HPDE6-E6E7 (cell line): Measurements from ENCODE around the gene PTPRK.

Experiments
- DNase-seq: peaks from one replicate; pipeline ENCODE4 v3.0.0; 2011; ENCODE audit warnings: missing footprints; ENCODE audit errors: extremely low spot score

Gene PTPRK

DNA sequence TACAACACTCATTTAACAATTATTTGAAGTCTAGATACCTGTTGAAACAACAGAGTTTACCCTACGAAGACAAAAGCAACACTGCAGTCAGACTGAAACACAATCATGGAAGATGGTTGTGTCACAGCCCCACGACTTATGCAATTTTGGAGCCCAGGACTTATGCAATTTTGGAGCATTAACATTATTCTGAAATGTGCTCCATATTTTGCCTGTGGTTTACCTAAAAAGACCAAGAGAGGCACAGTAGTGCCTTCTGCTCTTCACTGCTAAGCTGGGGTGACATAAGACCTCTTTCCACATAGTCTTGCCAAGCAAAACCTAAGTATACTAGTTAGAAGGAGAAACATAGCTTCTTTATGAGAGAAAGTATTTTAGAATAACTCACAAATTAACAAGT, 216.5 kb downstream of the PTPRK start:
- DNase-seq, result no peak

DNA sequence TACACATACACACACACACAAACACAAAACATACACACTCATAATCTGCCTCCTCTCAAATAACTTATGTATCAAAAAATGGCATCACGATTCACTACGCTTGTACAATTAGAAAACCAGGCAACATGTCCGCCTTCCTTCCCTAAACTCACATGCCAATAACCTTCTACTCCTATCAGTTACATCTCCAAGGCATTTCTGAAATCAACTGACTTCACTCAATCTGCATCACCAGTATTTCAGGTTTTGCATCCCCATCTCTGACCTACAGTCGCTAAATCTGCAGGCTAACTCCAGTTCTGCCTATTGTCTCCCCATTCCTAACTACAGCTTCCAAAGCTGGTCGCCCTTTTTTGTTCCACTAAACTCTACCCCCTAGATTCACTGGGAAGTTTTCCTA, 217.5 kb downstream of the PTPRK start:
- DNase-seq, result no peak

DNA sequence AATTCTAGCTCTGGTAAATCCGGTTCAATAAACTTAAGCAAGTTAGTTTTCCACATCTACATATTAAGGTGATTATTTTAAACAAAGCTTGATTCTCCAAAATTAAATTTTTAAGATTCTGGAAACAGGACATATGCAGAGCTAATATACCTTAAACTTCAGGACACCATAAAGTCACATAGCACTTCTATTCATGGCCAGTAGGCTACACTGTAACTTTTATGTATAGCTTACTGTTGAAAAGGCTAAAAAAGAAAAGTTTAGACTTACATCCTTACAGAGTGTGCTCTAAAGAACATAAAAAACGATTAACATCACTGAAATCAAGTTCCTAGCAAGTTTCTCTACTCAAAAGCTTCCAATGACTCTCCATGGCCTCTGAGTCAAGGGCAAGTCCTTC, 224.7 kb downstream of the PTPRK start:
- DNase-seq, result no peak

- DNase-seq, result no peak
Observed at GRCh38 chr6:128290221-128290620, 230.2 kb downstream of the PTPRK start.

- no peak for DNase-seq
Observed at GRCh38 chr6:128284128-128284527, 236.3 kb downstream of the PTPRK start.

DNA sequence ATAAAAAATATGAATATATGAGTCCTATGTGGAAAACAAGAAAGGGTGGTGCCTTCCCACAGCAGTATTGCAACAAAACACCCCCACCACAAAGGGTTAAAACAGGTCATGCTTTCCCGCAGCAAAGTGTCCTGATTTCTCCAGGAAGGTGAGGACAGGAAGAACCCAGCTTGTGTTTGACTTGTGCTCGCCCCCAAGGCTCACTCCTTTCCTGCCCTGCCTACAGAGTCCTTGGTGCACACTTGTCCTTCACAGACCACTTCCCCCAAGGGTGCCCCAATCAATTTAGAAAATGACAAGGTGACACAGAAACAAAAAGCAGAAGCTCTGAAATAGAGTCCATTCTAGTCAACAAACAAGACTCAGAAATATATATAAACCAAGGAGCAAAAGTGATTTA, 237.4 kb downstream of the PTPRK start:
- DNase-seq, result no peak

GRCh38 chr6:128280960-128281359, 239.4 kb downstream of the PTPRK start:
- DNase-seq, result no peak

GRCh38 chr6:128280066-128280465, 240.3 kb downstream of the PTPRK start:
- no peak for DNase-seq

DNA sequence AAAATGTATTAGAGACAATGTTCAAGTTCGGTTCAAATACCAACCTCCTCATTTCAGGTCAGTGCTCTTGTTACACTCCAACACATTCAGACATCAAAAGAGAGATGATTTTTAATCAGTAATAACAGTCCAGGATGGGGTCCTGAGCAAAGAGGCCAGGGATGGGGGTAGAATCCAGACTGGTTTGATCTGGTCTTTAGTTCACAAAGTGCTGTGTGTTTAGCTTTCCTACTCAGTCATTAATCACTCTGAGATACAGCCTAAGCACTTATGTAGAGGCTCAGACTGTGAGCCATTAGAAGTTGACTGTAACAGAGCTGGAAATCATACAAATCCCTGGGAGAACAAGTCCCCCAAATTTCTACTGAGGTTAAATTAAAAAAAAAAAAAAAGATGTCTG, 241.6 kb downstream of the PTPRK start:
- DNase-seq, result no peak

DNA sequence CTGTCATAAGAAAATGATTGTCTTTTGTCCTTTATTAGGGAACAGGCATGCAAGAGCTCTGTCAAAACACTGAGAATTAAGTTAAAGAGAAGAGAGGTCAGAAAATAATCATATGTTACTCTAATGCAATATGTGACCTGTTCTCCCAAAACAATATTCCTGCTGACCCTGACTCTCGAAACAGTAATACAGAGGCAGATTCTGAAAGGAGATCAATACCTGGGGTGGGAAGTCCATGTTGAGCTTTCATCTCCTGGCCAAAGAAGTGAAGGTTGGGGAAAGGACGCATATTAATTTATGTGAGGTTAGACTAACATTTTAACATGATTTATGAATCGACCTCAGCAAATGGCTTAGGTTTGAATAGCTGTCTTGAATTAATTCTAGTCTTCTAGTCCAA, 243.0 kb downstream of the PTPRK start:
- DNase-seq, result no peak

DNA sequence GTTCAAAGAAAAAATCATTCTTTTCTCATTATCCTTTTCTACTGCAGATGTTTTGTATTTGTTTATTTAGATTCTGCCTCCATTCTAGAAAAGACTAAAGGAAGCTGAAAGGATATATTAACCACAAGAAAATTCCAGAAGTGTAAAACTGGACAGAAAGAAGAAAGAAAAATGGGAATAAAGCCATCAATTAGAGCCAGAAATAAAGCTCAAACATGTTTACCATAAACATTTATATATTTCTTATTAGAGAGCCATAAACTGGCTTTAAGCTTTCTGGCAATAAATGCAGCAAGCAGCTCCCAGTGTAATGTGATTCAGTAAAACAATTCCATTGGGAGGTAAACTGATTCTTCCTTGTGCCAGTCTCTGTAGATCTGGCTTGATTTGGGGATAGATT, 244.1 kb downstream of the PTPRK start:
- DNase-seq, result no peak

DNA sequence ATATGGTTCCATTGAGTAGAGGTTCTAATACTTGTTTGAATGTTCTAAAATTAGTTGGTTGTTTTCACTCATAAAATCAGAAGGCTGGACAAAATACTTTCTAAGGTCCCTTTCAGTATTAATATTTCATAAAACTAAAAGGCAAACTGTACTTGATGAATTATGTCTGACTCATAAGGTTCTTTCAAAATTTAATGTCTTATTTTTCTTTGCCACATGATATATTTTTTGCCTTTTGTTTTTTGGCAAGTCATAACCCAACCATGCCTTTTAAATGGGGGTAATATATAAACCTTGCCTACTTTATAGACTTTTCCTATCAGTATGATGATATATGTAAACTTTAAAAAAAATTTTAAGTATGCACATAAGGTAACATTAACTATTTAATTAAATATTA, 244.7 kb downstream of the PTPRK start:
- no peak for DNase-seq

DNA sequence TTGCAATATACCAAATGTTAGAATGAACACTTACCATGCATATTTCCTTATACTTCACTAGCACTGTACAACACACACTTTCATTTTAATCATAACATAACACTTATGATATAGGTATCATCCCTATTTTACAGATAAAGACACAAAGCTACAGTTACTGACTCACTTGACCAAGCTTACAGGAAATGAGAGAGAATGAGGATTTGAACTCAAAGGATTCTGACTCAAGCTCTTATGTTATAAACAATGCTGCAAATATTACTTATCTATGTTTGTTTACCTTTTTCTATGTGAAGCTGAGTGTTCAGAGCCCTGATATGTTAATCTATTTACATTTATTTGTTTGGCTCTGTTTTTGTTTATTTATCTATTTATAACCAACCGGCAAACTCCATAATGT, 245.4 kb downstream of the PTPRK start:
- DNase-seq, result no peak

DNA sequence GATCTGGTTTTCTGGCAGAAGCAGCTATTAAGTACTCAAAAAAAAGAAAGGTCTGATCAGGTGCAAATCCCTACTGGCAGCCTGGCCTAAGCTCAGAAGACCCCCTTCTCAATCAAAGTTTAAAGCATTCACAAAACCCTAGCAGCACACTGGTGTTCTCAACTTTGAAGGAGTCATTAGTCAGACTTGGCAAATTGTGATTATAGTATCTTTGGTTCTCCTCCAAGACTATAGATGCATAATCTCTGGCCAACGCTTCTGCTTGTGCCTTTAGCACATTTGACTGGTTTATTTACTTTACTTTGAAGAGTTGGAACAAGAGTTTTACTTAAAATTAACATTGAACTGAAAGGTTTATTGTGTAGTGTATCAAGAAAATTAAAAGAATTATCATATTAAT, 248.9 kb downstream of the PTPRK start:
- no peak for DNase-seq

DNA sequence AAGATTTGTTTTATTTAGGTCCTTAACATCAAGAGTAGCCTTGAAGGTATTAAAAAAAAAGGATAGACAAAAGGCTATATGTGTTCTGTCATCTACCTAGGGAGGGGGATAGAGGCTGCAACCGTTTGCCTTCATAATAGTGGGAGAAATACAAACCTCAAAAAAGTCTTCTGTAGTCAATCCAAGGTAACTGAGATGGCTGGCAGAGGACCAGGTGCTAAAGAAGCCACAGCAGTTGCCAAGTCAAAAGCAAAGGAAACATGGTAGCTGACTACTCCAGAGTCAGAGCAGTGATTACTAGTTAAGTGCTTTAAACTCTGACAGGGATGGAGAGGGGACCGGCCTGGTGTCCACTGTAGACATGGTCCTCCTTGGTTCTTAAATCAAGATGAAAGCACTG, 249.4 kb downstream of the PTPRK start:
- DNase-seq, result no peak

DNA sequence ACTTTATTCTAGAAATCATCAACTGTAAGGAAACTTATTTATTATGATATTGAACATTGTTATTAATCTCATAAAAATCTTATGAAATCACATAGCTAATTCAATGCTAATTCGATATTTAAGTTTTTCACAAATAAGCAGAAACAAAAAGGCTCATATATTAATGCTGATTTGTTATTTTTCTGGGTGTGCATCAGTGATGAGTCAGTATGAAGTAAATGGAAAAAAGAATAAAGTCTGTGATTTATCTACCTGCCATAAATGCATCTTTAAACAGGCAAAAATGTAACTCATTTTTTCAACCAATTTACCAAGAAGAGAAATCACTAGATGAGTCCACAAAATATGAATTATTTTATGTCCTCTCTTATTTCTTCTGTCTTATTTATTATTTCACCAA, 253.5 kb downstream of the PTPRK start:
- no peak for DNase-seq

- DNase-seq, result no peak
Observed at GRCh38 chr6:128265706-128266105, 254.7 kb downstream of the PTPRK start.

- no peak for DNase-seq
Observed at GRCh38 chr6:128259730-128260685, 260.4 kb downstream of the PTPRK start.

GRCh38 chr6:128259029-128259724, 261.2 kb downstream of the PTPRK start:
- no peak for DNase-seq

DNA sequence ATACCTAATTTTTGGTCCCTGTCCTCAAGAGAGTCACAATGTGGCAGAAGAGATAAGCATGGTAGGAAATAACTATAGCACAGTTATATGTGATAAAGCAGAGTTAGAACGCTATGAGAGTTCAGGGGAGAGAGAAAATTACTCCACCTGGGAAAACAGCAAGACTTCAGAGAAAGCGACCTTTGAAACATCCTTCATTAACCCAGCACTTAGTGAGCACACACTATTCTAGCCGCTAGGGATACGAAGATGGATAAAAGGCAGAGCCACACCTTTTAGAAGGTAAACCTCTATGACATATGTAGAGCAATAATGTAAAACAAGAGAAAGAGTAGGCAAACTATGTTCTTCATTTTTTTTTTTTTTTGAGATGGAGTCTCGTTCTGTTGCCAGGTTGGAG, 264.3 kb downstream of the PTPRK start:
- no peak for DNase-seq

GRCh38 chr6:128252341-128253176, 267.8 kb downstream of the PTPRK start:
- no peak for DNase-seq
